OCI-LY1 (cell line): ENCODE measurements around the gene PRAC1.

Source experiments
- H2AFZ ChIP-seq: fragments of 200-600 bp; sonication (generic), shearing (Covaris generic); 2 replicates; pipeline ENCODE4 v1.6.0; 2014; ENCODE audit warnings: antibody characterized with exemption, mild to moderate bottlenecking, low read length
- H3F3A ChIP-seq: fragments of 200-600 bp; sonication (generic), shearing (Covaris generic); 2 replicates; pipeline ENCODE4 v1.6.0; 2014; ENCODE audit warnings: mild to moderate bottlenecking, antibody characterized with exemption, low read length, moderate library complexity; ENCODE audit not compliant: insufficient read depth
- H3K27ac ChIP-seq: fragments of 200-600 bp; sonication (generic); 2 replicates; pipeline ENCODE4 v1.5.1; 2014; ENCODE audit warnings: low read length, mixed run types, mild to moderate bottlenecking, low read depth; ENCODE audit not compliant: poor library complexity, severe bottlenecking
- H3K27me3 ChIP-seq: fragments of 200-600 bp; sonication (generic); 2 replicates; pipeline ENCODE4 v1.6.0; 2014; ENCODE audit warnings: antibody characterized with exemption, mild to moderate bottlenecking, low read length, moderate library complexity; ENCODE audit not compliant: insufficient read depth
- H3K36me3 ChIP-seq: fragments of 200-600 bp; sonication (generic); 2 replicates; pipeline ENCODE4 v1.6.1; 2014; ENCODE audit warnings: mild to moderate bottlenecking, antibody characterized with exemption, low read length, moderate library complexity, mixed read lengths; ENCODE audit not compliant: insufficient read depth
- H3K4me1 ChIP-seq: fragments of 200-600 bp; sonication (generic); 2 replicates; pipeline ENCODE4 v1.5.1; 2014; ENCODE audit warnings: mild to moderate bottlenecking, low read length, moderate library complexity; ENCODE audit not compliant: insufficient read depth, severe bottlenecking
- H3K4me2 ChIP-seq: fragments of 200-600 bp; sonication (generic), shearing (Covaris generic); 2 replicates; pipeline ENCODE4 v1.6.1; 2014; ENCODE audit warnings: low read length
- H3K4me3 ChIP-seq: fragments of 200-600 bp; sonication (generic); 2 replicates; pipeline ENCODE4 v1.5.1; 2014; ENCODE audit warnings: low read length, low read depth, mild to moderate bottlenecking, mixed read lengths; ENCODE audit not compliant: poor library complexity, severe bottlenecking
- H3K79me2 ChIP-seq: fragments of 200-600 bp; shearing (Covaris generic); 2 replicates; pipeline ENCODE4 v1.6.1; 2016; ENCODE audit warnings: mixed run types, low read length, mixed read lengths; ENCODE audit not compliant: insufficient read depth
- H3K9ac ChIP-seq: fragments of 200-600 bp; sonication (generic), shearing (Covaris generic); 2 replicates; pipeline ENCODE4 v1.6.1; 2014; ENCODE audit warnings: mild to moderate bottlenecking, low read length, mixed read lengths
- H3K9me2 ChIP-seq: fragments of 200-600 bp; sonication (generic), shearing (Covaris generic); 2 replicates; pipeline ENCODE4 v1.6.1; 2014; ENCODE audit warnings: low read depth, mild to moderate bottlenecking, low read length, mixed read lengths
- H3K9me3 ChIP-seq: fragments of 200-600 bp; shearing (Covaris generic); 2 replicates; pipeline ENCODE4 v1.6.1; 2014; ENCODE audit warnings: low read length, mixed read lengths
- H4K20me1 ChIP-seq: fragments of 200-600 bp; sonication (generic), shearing (Covaris generic); 2 replicates; pipeline ENCODE4 v1.6.0; 2016; ENCODE audit warnings: mild to moderate bottlenecking, low read length; ENCODE audit not compliant: insufficient read depth
- CTCF ChIP-seq: fragments of 200-600 bp; sonication (generic), shearing (Covaris generic); IDR thresholded peaks from 2 replicates; pipeline ENCODE4 v1.5.1; 2017; ENCODE audit warnings: mild to moderate bottlenecking, antibody characterized with exemption, low read length, moderate library complexity, mixed read lengths
- EZH2 ChIP-seq: fragments of 200-600 bp; sonication (generic), shearing (Covaris generic); IDR thresholded peaks from 2 replicates; pipeline ENCODE4 v1.8.0; 2017; ENCODE audit warnings: borderline replicate concordance, mixed run types, mild to moderate bottlenecking, antibody characterized with exemption, low read length, moderate library complexity, mixed read lengths

The PRAC1 gene

GRCh38 chr17:48735062-48735351 is 12.7 kb upstream of the PRAC1 start:
- Histone ChIP-seq H3K4me1 (no peaks in the 10 kb centered on the region), H3K27ac (no peak overlapping the region), H3F3A (no peaks in the 10 kb centered on the region), H3K4me2 (no peak overlapping the region), H4K20me1 (no peaks in the 10 kb centered on the region), H3K36me3 (no peaks in the 10 kb centered on the region), H3K27me3 (peaks cover 5% of the 10 kb centered on the region; the same call in 1 of the 2 replicates), H3K9me3 (no peaks in the 10 kb centered on the region), H3K79me2 (no peaks in the 10 kb centered on the region), H3K9me2 (no peaks in the 10 kb centered on the region), H2AFZ (no peak overlapping the region), H3K9ac (no peak overlapping the region), H3K4me3 (no peak overlapping the region)
- TF ChIP-seq EZH2 (no peak), CTCF (no peak)

GRCh38 chr17:48734333-48735061 is 12.2 kb upstream of the PRAC1 start:
- H3K36me3 ChIP-seq: no peaks in the 10 kb centered on the region
- H3K4me2 ChIP-seq: no peak overlapping the region
- no peaks in the 10 kb centered on the region for H3K9me3 ChIP-seq
- no peak overlapping the region for H3K4me3 ChIP-seq
- H3K9me2 ChIP-seq: no peaks in the 10 kb centered on the region
- H3F3A ChIP-seq: no peaks in the 10 kb centered on the region
- no peaks in the 10 kb centered on the region for H3K4me1 ChIP-seq
- peaks cover 5% of the 10 kb centered on the region; the same call in 1 of the 2 replicates for H3K27me3 ChIP-seq
- no peaks in the 10 kb centered on the region for H4K20me1 ChIP-seq
- no peak overlapping the region for H3K27ac ChIP-seq
- no peak overlapping the region for H3K9ac ChIP-seq
- no peaks in the 10 kb centered on the region for H3K79me2 ChIP-seq
- no peak overlapping the region for H2AFZ ChIP-seq
- no peak for TF ChIP-seq EZH2
- no peak for TF ChIP-seq CTCF

- no peak overlapping the region for H3K4me3 ChIP-seq
- H3K4me1 ChIP-seq: no peaks in the 10 kb centered on the region
- no peaks in the 10 kb centered on the region for H3K36me3 ChIP-seq
- no peak overlapping the region for H3K4me2 ChIP-seq
- H3K27ac ChIP-seq: no peak overlapping the region
- H3K9me3 ChIP-seq: no peaks in the 10 kb centered on the region
- H3K79me2 ChIP-seq: no peaks in the 10 kb centered on the region
- H4K20me1 ChIP-seq: no peaks in the 10 kb centered on the region
- no peaks in the 10 kb centered on the region for H3F3A ChIP-seq
- H3K27me3 ChIP-seq: peaks cover 5% of the 10 kb centered on the region; the same call in 1 of the 2 replicates
- no peak overlapping the region for H2AFZ ChIP-seq
- H3K9ac ChIP-seq: no peak overlapping the region
- H3K9me2 ChIP-seq: no peaks in the 10 kb centered on the region
- no peak for TF ChIP-seq EZH2
- no peak for TF ChIP-seq CTCF
Observed at GRCh38 chr17:48733632-48734328, 11.5 kb upstream of the PRAC1 start.
